Fibroblast of skin of left quadriceps (primary cell): ENCODE data around the gene KLHL35.

ENCODE experiments used
- DNase-seq, 2 experiments: peaks; one replicate each; pipeline ENCODE4 v3.0.0-alpha.2; 2013; ENCODE audit warnings: low read depth in 2 of 2

The KLHL35 gene

GRCh38 chr11:75469785-75470405, 36.9 kb upstream of the KLHL35 start:
- no peak for DNase-seq

GRCh38 chr11:75468534-75469340, 35.7 kb upstream of the KLHL35 start:
- DNase-seq, result no peak

GRCh38 chr11:75467881-75468280, 34.9 kb upstream of the KLHL35 start:
- DNase-seq, result no peak

GRCh38 chr11:75467311-75467710, 34.3 kb upstream of the KLHL35 start:
- DNase-seq, result no peak

GRCh38 chr11:75465701-75466531, 32.9 kb upstream of the KLHL35 start:
- peak; percentile 54 to 55 for DNase-seq

GRCh38 chr11:75463106-75463774, 30.2 kb upstream of the KLHL35 start:
- DNase-seq, result no peak

- DNase-seq, result no peak
These were observed 29.2 kb upstream of the KLHL35 start for GRCh38 chr11:75462117-75462653.

- no peak for DNase-seq
These were observed 28.1 kb upstream of the KLHL35 start for GRCh38 chr11:75461151-75461550.

GRCh38 chr11:75456596-75457183, 23.7 kb upstream of the KLHL35 start:
- no peak for DNase-seq

GRCh38 chr11:75454987-75455386, 22.0 kb upstream of the KLHL35 start:
- no peak for DNase-seq

GRCh38 chr11:75453916-75454655, 21.1 kb upstream of the KLHL35 start:
- peak; percentile 67 to 72 for DNase-seq

GRCh38 chr11:75450826-75451821, 18.1 kb upstream of the KLHL35 start:
- no peak for DNase-seq

- DNase-seq, result no peak
These were observed 17.2 kb upstream of the KLHL35 start for GRCh38 chr11:75450236-75450635.

GRCh38 chr11:75449776-75450175, 16.8 kb upstream of the KLHL35 start:
- no peak for DNase-seq

GRCh38 chr11:75449271-75449670, 16.3 kb upstream of the KLHL35 start:
- no peak for DNase-seq

- no peak for DNase-seq
These were observed 14.4 kb upstream of the KLHL35 start for GRCh38 chr11:75447415-75447814.

- DNase-seq, result peak in 1 of 2 experiments; percentile 21
These were observed 12.4 kb upstream of the KLHL35 start for GRCh38 chr11:75445315-75445953.

- no peak for DNase-seq
These were observed 10.0 kb upstream of the KLHL35 start for GRCh38 chr11:75443043-75443442.
